Measurements from ENCODE around the gene APOBEC3C. TPM values are rescaled to one million over a fixed set of nuclear protein-coding genes. Genes with fewer than 3 reads are reported as not detected.

APOBEC3C gene
- total RNA-seq, 1 experiment from 2014 or later: 30.1 TPM

DNA sequence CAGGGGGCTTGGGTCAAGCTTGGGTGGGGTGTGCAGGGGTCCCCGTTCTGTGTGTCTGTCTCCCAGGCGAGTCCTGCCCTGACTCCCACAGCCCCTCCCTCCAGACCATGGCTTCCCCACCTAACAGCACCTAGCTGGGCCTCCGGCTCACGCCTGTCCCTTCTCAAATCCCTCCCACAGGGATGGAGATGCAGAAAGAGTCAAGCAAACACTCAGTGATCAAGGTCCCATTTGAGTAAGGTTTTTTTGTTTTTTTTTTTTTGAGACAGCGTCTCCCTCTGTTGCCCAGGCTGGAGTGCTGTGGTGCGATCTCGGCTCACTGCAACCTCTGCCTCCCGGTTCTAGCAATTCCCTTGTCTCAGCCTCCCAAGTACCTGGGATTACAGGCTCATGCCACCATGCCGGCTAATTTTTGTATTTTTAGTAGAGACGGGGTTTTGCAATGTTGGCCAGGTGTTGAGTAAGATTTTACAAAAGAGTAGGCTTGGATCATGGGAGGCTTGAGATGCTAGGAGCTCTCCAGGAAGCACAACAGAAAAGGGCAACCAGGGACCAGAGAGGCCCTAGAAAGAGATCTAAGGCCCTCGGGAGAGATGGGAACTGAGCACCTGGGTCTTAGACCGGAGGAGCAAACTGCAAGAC, 12.6 kb downstream of the APOBEC3C start:
- CTCF ChIA-PET: interaction anchor here (0.5 to 0.6 kb wide), 2 partner anchors 102 to 252 kb away, joined by 3 read pairs; no protein-coding TSS in a partner anchor
- no peaks in the 10 kb centered on the region for H3K27me3 Mint-ChIP-seq (ENCODE audit: insufficient read depth, unreplicated experiment)
- peak; percentile 8 for DNase-seq (ENCODE audit: unreplicated experiment)
- TF ChIP-seq, protein P1, sequence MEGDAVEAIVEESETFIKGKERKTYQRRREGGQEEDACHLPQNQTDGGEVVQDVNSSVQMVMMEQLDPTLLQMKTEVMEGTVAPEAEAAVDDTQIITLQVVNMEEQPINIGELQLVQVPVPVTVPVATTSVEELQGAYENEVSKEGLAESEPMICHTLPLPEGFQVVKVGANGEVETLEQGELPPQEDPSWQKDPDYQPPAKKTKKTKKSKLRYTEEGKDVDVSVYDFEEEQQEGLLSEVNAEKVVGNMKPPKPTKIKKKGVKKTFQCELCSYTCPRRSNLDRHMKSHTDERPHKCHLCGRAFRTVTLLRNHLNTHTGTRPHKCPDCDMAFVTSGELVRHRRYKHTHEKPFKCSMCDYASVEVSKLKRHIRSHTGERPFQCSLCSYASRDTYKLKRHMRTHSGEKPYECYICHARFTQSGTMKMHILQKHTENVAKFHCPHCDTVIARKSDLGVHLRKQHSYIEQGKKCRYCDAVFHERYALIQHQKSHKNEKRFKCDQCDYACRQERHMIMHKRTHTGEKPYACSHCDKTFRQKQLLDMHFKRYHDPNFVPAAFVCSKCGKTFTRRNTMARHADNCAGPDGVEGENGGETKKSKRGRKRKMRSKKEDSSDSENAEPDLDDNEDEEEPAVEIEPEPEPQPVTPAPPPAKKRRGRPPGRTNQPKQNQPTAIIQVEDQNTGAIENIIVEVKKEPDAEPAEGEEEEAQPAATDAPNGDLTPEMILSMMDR (IDR thresholded peaks at IDR 0.05; ENCODE audit: unreplicated experiment): no peak
- no TSS peak for BruUV-seq (replicated peaks)
- H3K9me3 Mint-ChIP-seq (ENCODE audit: unreplicated experiment): no peaks in the 10 kb centered on the region
- no peaks in the 10 kb centered on the region for H3K36me3 Mint-ChIP-seq (ENCODE audit: insufficient read depth, unreplicated experiment)
- H3K4me3 Mint-ChIP-seq (ENCODE audit: unreplicated experiment): no peak overlapping the region
- intact Hi-C loops (cut with micrococcal nuclease): no loop called here
- no peak overlapping the region for H3K27ac Mint-ChIP-seq (ENCODE audit: low read depth, unreplicated experiment)
- POLR2A ChIA-PET: no interaction called here
- peaks cover 5% of the 10 kb centered on the region for H3K4me1 Mint-ChIP-seq (ENCODE audit: insufficient read depth, unreplicated experiment)

DNA sequence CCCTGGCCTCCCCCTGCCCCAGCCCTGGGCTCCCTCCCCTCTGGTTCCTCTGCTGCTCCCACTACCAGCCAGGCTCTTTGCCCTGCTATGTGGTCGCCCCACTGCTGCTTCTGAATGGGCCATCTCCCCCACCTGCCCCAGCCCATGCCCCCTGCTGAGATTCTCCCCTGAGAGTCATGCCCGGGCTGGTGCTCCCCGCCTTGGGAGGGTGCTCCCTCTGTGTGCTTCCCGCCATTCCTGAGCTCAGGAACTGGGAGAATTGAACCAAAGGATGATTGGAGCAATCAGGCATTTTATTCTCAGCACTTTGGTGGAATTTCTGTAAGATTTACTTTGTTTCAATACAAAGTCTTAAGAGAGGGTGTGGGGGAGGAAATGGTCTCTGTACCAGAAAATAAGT, 13.7 kb downstream of the APOBEC3C start:
- H3K27me3 Mint-ChIP-seq (ENCODE audit: insufficient read depth, unreplicated experiment): no peaks in the 10 kb centered on the region
- peaks cover 5% of the 10 kb centered on the region for H3K4me1 Mint-ChIP-seq (ENCODE audit: insufficient read depth, unreplicated experiment)
- TF ChIP-seq, protein P1 (IDR thresholded peaks at IDR 0.05; ENCODE audit: unreplicated experiment): no peak
- intact Hi-C loops (cut with micrococcal nuclease): no loop called here
- H3K4me3 Mint-ChIP-seq (ENCODE audit: unreplicated experiment): no peak overlapping the region
- ChIA-PET CTCF (interaction anchor here (0.6 kb wide), 2 partner anchors 21 to 25 kb away, joined by 3 to 4 read pairs; no protein-coding TSS in a partner anchor), POLR2A (no interaction called here)
- H3K36me3 Mint-ChIP-seq (ENCODE audit: insufficient read depth, unreplicated experiment): no peaks in the 10 kb centered on the region
- H3K9me3 Mint-ChIP-seq (ENCODE audit: unreplicated experiment): no peaks in the 10 kb centered on the region
- DNase-seq (ENCODE audit: unreplicated experiment): no peak
- H3K27ac Mint-ChIP-seq (ENCODE audit: low read depth, unreplicated experiment): no peak overlapping the region
- no TSS peak for BruUV-seq (replicated peaks)

DNA sequence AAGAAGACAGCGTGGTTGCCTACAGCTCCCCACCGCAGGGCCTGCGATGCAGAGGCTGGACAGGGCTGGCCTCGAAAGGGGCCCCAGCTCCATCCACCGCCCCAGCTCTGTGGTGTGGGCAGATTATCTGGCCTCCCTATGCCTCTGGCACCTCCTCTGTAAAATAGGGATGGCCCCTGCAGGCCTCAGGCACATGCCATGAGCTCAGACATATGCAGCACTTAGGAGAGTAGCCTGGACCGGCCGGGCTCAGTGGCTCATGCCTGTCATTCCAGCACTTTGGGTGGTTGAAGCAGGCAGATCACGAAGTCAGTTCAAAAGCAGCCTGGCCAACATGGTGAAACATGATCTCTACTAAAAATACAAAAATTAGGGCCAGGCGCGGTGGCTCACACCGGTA, 14.2 kb downstream of the APOBEC3C start:
- H3K27me3 Mint-ChIP-seq (ENCODE audit: insufficient read depth, unreplicated experiment): no peaks in the 10 kb centered on the region
- DNase-seq (ENCODE audit: unreplicated experiment): no peak
- no peaks in the 10 kb centered on the region for H3K9me3 Mint-ChIP-seq (ENCODE audit: unreplicated experiment)
- ChIA-PET POLR2A (no interaction called here), CTCF (interaction anchor here (0.6 kb wide), 1 partner anchor 26 kb away, joined by 3 read pairs; no protein-coding TSS in a partner anchor)
- H3K36me3 Mint-ChIP-seq (ENCODE audit: insufficient read depth, unreplicated experiment): no peaks in the 10 kb centered on the region
- intact Hi-C loops (cut with micrococcal nuclease): no loop called here
- H3K27ac Mint-ChIP-seq (ENCODE audit: low read depth, unreplicated experiment): no peak overlapping the region
- H3K4me3 Mint-ChIP-seq (ENCODE audit: unreplicated experiment): no peak overlapping the region
- TF ChIP-seq, protein P1 (IDR thresholded peaks at IDR 0.05; ENCODE audit: unreplicated experiment): no peak
- BruUV-seq (replicated peaks): no TSS peak
- peaks cover 5% of the 10 kb centered on the region for H3K4me1 Mint-ChIP-seq (ENCODE audit: insufficient read depth, unreplicated experiment)

DNA sequence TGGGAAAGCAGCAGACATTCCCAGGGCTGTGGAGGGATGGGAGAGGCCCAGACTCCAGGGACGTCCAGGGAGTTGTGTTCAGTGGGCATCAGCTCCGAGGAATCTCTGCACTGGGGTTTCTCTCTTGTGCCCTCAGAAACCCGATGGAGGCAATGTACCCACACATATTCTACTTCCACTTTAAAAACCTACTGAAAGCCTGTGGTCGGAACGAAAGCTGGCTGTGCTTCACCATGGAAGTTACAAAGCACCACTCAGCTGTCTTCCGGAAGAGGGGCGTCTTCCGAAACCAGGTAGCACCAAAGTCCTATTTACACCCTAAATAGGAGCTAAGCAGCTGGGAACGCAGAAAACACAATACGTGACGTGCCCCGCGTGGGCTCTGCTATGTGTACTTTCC, 15.2 kb downstream of the APOBEC3C start:
- Mint-ChIP-seq H3K4me3 (ENCODE audit: unreplicated experiment) (no peak overlapping the region), H3K36me3 (ENCODE audit: insufficient read depth, unreplicated experiment) (no peaks in the 10 kb centered on the region), H3K4me1 (ENCODE audit: insufficient read depth, unreplicated experiment) (peaks cover 5% of the 10 kb centered on the region), H3K27ac (ENCODE audit: low read depth, unreplicated experiment) (no peak overlapping the region), H3K9me3 (ENCODE audit: unreplicated experiment) (no peaks in the 10 kb centered on the region), H3K27me3 (ENCODE audit: insufficient read depth, unreplicated experiment) (no peaks in the 10 kb centered on the region)
- CTCF ChIA-PET: interaction anchor here (0.7 kb wide), 1 partner anchor 26 kb away, joined by 4 read pairs; no protein-coding TSS in a partner anchor
- no TSS peak for BruUV-seq (replicated peaks)
- no peak for DNase-seq (ENCODE audit: unreplicated experiment)
- POLR2A ChIA-PET: interaction anchor here (0.6 kb wide), 1 partner anchor 99 kb away, joined by 3 read pairs; no protein-coding TSS in a partner anchor
- TF ChIP-seq, protein P1 (IDR thresholded peaks at IDR 0.05; ENCODE audit: unreplicated experiment): no peak
- intact Hi-C loops (cut with micrococcal nuclease): no loop called here

Measured in MCF 10A (cell line).